DMS 273 (cell line): ENCODE measurements around the gene PAPPA.

Experiments used
- DNase-seq: peaks from one replicate; lab custom pipeline; 2025; ENCODE audit not compliant: unreplicated experiment; lab: John Stamatoyannopoulos, UW

PAPPA gene

DNA sequence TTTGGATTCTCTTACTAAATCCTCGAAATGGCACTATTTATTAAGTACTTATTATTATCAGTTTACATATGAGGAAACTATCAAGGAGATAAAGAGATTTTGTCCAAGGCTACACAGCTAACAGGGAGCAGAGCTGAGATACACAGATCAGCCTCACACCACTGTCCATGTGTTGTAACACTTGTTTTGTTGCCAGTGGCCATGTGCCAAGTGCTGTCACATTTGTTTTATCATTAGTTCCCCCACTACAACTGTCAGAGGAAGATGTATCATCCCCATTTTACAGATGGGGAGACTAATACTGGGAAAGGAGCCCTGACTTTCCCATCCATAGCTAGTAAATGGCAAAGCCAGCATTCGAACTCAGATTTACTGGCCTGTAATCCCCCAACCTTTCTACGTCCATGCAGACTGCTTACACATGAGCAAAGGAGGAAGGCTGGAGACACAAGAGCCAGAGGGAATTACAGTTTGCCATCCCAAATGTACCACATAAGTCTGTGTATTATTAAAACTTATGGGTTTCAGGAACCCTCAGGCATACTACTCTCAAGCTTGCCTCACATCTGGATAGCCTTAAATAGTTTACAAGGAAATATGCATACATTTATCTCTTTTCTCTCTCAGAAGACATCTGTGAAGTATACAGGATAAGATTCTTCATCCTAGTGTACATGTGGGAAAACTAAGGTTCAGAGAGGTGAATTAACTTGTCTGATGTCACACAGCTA is 25.1 kb downstream of the PAPPA start:
- DNase-seq: no peak

DNA sequence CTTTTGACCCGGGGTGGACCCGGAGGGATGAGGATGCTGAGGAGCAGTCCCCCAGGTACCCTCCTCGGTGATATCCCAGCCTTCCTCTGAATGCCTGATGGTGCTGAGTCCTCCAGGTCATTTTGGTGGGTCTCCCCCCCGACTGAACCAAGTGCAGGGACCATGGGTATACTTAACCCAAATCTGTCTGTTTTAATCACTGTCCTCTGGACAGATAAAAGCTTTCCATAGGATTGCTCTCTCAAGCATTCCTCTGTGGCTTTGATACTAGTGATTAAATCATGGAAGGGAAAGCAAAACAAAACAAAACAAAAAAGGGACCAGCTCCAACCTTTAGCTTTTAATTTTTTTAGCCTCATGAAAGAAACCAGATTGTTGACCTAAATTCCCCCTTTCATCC is 26.0 kb downstream of the PAPPA start:
- DNase-seq: no peak

DNA sequence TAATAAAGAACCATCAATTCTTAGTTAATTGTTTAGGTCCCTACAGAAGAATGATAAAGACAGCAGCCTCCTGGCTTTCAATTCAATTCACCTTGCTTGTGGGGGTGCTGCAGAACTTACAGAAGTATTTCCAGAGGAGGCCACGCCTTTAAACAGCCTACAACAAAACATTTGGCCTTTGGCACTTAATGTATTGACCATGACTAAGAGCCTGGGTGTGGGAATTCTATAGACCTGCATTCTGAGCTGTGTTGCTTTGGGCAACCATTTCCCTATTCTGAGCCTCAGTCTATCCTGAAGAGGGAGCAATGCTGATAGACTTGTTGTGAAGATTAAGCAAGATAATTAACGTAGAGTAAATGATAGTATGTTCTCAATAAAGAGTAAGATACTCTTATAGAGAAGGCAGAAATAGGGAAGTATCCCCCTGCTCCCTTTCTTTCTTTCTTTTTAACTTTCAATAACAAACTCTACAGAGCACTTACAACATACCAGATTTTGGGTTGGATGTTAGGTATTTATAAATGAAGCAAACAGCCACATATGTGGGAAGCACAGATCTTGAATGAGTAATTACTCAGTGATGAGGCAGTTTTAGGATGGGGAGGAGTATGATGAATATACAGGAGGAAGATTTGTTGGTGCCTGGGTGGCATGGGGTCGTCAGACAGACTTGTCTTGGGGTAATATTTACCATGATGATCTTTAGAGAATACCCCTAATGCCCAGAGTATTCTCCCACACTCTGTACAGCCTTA is 28.4 kb downstream of the PAPPA start:
- DNase-seq: no peak

DNA sequence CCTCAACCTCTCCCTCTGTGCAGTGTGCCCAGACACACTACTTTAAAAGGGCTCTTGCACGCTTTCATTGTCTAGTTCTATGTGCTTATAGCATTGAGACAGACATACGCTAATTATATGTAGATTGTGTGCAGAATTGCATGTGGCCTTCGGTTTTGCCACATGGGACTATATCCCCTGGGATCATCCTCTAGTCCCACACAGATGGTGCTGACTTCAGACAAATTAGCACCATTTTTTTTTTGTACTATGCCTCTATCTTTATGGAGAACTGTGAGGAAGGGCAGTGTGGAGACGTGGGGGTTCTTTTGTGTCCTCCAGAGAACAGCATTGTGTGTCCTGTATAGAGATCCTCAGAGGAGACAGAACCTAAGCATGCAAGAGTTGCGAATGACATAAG is 29.3 kb downstream of the PAPPA start:
- DNase-seq: no peak

DNA sequence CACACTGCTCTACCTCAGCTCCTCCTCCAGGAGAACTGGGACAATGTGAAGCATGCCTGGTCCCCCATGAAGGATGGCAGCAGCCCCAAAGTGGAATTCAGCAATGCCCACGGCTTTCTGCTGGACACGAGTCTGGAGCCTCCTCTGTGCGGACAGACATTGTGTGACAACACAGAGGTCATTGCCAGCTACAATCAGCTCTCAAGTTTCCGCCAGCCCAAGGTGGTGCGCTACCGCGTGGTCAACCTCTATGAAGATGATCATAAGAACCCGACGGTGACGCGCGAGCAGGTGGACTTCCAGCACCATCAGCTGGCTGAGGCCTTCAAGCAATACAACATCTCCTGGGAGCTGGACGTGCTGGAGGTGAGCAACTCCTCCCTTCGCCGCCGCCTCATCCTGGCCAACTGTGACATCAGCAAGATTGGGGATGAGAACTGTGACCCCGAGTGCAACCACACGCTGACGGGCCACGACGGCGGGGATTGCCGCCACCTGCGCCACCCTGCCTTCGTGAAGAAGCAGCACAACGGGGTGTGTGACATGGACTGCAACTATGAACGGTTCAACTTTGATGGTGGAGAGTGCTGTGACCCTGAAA is 34.1 kb downstream of the PAPPA start:
- no peak for DNase-seq

DNA sequence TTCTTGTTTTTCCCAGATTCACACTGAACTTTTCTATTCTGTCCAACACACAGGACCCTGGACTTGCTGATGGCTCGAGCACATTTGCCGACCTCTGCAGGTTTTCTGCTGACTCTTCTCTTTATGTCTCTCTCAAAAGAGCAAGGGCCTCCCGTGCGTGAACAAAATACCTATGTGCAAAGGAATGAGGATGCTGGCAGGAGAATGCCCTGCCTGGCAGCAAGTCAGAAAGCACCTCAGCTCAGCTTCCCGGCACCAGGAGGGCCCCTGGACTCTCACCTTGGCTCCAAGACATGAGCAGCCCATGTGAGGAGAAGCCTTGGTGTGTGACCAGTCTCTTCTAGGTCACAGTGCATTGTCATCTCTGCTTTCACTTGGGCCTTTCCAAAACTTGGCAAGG is 36.1 kb downstream of the PAPPA start:
- DNase-seq: no peak

DNA sequence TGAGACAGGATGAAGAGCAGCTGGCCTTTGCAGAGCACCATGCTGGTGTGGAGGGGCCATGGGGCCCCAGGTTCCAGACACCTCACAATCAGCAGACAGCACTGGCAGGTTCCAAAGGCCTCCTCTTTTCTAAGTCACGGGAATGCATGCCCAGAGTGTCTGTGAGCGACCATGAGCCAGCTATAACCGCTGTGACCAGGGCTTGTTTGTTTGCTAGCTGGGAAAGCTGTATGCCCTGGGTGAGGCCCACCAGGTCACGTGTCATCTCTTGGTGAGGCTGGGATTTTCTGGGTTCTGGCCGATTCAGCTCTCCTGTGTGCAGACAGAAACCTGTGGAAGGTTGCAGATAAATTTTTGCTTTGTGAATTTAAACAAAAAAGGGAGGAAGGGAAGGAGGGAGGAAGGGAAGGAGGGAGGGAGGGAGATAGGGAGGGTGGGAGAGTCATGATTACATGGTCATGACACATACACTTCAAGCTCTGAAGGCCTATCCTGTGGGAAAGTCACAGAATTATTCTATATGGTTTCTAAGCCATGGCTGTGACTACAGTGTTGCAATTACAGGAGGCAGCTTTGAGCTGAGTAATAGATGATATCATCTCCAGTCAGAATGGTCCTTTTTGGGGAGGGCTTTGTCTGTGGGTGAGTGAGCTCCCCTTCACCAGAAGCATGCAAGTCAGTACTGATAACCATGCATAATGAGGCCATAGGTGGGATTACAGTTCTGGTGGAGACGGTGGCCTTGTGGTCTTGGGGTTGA is 37.2 kb downstream of the PAPPA start:
- DNase-seq: no peak

DNA sequence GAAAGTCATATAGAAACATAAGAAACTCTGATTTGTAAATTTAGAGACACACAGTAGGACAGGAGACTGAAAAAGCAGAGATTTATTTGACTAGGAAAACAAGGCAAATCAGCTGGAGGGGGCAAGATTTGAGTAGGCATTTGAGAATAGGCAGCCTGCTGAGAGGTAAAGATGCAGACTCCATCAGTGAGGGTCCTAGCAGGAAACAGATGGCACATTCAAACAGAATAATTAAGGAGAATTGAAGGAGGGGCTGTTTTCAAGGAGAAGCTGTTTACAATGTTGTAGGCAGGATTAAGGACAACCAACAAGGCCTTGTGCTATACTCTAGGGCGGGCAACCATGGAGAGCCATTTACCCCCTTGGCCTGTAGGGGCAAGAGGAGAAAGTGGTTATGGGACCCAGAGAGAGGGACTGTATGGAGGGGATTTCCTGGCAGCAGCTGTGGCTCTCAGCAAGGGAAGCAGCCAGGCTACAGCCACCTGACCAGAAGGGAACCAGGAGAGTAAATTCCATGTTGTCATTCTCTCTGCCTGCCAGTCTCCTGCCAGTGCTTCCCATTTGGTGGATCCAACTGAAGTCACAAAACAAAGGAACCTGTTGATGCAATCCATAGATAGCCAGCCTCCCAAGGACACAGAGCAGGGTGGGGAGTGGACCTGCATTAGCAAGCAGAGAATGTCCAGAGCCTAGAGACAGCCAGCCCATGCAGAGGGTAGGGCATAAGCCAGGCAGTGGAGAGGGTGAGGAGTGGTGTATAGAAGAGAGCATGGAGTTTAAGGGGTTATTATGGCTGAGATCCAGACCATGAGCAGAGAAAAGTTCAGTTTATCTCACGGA is 38.2 kb downstream of the PAPPA start:
- DNase-seq: peak; percentile 23

DNA sequence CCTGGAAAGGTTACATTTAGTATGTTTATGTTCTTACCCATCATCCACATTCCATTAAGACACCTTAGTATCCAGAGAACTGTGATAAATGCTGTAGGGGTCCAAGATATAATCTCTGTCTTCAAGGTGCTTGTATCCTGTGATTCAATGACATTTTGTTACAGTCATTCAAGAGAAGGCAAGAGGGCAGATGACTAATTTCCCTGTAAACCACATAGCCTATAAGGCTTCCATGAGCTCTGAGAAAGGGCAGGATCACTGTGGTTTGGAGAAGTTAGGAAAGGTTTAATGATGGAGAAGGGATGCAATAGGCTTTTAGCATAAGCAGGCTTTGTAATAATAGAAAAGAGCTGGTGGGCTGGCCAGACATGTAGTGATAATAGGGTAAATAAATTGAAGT is 40.0 kb downstream of the PAPPA start:
- no peak for DNase-seq

DNA sequence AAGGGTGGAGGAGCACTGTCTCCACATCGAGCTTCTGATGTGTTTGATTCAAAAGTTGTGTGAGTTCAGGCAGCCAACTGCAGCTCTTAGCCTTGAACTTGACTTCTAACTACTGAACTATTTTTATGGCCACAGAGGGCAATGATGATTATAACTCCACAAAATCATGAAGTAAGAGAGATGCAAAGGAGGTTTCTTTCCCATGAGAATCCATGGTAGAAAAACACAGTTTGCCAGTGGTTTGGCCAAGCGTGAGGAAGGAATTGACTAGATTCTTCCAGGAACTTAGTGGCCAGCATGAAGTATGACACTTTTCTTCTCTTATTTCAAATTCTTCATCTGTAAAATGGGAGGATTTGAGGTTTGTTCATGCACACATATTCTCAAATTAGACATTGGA is 43.2 kb downstream of the PAPPA start:
- DNase-seq: no peak

DNA sequence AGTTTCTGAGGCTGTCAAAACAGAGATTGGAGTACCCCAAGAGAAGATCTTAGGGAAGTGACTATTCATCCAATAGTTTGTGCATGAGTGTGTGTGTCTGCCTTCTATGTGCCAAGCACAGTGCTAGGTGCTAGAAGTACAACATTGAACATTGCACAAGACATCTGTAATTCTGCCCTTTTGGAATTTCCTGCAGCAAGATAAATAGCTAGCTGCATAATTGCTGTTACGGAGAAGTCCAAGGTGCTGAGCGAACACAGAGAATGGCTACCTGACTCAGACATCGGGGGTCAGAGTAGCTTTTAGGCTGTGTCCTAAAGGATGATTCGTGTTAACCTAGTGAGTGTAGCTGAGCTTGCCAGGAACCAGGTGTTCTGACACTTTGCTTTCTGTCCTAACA is 44.8 kb downstream of the PAPPA start:
- no peak for DNase-seq

DNA sequence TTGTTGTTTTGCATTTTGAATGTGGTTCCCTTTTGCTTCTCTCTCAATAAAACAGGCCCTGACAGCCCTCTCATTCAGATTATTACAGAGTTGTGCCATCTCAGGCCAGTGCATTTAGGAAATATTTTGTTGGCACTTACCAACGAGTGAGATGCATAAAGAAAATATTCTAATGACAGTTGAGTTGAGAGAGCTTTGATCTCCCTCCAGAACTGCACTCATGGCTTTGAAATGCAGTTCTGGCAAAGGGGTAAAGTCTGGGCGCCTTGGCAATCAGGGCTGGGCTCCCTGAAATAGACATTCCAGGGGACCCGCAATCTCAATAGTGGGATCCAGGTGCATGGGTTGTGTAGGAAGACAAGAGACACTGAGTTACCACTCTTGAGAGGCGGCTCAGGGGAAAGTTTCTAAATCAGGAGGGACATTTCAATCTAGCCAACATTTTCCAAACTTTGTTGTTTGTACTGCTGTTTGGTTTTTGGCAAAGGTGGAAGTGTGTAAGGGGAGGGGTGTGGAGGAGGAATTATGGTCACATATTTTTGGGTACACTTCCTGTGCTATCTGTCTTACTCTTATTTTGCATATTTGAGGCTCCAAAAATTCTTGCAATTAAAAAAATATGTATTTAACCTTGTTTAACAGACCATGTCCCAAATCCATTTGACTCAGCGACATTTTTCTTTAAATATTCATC is 48.8 kb downstream of the PAPPA start:
- DNase-seq: no peak

DNA sequence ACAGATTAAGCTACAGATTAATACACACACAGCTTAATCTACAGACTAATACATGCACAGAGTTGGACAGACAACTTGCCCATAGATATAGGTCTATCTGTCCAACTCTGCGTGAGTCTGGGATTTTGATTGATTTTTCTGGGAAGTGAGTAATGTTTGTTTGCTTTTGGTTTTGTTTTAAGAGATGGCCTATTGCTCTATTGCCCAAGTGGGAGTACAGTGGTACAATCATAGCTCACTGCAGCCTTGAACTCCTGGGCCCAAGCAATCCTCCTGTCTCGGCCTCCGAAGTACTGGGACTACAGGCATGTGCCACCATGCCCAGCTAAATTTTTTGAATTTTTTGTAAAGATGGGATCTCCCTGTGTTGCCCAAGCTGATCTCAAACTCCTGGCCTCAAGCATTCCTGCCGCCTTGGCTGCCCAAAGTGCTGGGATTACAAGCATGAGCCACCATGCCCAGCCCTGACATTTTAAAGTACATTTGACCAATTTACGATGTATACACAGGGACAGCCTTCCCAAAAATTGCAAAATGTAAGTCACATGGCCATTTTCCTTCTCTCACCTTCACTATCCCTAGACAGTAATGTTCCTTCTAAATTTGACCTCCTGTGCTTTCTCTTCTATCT is 50.8 kb downstream of the PAPPA start:
- no peak for DNase-seq

DNA sequence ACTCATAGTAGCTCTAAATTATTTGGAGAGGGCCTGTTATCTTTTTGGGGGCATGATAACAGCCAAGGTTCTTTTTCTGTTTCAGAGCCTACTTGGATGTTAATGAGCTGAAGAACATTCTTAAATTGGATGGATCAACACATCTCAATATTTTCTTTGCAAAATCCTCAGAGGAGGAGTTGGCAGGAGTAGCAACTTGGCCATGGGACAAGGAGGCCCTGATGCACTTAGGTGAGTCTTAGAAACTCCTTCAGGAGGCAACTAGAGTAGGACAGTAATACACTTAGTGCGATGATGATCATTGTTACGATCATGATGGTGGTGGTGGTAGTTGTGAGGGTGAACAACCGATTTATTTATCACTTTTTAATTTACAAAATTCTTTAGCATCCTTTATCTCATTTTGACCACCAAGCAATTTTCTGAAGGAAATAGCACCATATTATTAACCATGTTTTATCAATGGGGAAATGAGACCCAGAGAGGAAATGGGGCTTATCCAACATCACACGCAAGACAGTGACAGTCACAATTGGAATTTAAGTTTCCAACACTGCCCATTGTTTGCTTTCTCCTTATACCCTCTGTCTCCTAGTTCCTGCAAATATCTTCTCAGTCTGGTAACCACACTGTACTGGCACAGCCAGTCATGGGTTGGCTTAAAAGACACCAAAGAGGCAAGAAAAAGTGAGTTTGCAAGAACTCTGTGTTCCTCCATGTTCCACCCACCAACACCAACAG is 54.0 kb downstream of the PAPPA start:
- DNase-seq: no peak

DNA sequence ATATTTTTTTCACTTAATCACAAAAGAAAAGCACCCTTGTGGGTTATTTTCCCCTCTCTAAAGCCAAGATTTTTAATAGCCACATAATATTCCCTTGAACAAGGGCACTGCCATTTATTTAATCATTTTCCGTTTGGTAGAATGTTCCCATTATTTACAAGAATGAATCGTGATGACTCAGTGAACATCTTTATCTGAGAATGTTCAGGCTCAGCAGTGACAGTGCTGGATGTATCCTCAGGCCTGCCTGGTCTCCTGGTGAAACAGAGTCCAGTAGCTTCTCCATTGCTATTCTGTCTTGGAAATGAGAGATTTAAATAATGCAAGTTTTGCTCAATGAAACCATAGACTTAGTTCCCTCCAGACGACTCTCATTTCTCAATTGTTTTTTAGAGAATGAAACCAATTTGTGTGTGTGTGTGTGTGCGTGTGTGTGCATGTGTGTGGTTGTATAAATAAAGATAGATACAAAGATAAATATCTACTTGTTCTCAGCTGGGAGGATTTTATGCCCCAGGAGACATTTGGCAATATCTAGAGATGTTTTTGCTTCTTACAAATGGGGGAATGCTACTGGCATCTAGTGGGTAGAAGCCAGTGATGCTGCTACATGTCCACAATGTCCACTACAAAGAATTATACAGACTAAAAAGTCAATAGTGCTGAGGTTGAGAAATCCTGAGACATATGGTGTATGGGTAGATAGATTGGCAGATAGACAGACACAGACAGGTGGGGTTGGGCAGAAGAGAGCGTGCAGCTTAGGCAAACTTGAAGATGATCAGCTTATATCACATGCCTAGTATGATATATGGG is 55.0 kb downstream of the PAPPA start:
- no peak for DNase-seq

DNA sequence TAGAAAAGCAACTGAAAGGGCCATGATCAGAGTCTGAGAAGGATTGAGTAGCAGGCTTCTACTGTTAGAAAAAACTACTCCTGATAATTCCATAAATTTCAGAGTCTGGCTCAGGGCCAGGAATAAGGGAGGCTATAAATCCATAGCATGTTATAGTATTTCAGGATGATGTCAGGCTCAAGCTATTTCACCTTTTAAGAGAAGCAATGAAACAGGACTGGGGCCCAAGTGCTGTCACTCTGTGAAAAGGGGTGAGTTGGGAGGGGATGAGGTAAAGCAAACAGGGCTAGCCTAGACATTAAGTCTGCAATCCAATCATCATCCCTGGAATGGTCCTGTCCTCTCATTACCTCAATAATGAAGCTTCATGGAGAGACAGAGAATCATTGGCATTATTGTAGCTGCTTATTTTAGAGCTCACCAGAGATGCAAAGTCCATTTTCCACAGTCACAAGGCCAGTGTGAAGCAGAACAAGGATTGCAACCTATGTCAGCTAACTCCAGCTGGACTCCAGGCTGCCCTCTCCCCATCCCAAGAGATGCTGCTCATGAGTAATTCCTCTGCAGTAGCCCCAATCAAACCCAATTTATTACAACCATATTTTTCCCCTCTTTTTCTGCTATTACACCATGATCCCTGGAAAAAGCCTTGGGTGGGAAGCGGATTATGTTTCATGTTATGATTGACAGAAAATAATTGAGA is 56.0 kb downstream of the PAPPA start:
- DNase-seq: no peak

DNA sequence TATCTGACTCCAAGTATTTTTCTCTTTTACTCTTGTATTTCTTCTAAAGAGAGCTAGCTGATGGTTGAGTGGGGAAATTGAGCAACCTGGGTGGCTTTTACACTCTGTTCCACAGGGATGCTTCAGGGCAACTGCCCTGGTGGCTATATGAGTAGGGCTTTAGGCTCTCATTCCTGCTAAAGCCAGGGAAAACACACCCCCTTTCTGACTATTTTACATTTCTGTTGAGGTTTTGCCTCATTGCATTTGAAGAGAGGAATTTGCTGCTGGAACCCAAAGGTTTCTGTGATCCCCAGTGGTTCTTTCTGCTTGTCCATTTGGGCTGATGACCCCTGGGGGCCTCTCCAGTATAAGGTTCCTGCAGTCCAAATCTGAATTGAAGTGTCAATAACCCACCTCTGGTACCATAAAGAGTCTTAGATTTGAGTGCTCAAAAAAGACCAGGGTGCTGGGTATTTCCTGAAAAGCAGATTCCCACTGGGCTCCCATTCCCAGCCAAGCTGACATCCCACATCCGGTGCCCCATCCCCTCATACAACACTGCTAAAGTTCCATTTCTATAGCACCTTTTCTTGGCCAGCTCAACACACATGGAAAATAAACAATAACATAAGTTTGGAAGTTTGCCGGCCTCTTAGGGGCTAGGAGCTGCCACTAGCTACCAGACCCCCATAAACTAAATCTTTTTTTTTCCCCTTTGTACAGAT is 59.5 kb downstream of the PAPPA start:
- no peak for DNase-seq
